ENCODE data around the gene HOXD12.

HOXD12 gene

DNA sequence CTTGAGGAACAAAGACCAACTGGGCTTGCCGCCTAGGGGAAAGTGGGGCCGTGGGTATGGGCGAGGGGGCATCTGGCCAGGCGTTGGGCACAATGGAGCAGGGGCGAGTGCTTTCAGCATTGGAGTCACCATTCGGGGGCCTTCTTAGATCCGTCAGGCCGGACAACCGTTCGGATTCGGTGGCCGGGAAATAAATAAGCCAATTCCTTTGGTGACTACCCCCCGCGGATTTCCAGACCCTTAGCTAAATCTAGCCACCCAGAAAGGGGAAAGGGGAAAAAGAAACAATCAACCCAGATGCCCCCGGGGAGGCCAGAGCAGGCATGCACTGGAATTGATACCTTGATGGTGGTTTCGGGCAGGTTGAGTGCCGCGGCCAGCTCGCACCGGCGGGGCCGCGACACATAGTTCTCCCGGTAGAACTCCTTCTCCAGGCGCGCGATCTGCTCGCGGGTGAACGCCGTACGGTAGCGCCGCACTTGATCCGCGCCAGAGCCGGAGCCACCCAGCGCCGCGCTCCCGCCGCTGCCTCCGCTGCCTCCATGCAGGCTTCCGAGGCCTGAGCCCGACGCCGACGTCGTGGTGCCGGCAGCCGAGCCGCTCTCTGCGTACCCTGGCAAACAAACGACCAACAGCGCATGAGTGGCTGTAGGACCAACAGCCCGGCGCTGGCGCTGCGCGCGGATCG lies 17.6 kb upstream of the HOXD12 start:
- no peak for DNase-seq

- no peak for DNase-seq
Measured at GRCh38 chr2:176082525-176082823, 17.1 kb upstream of the HOXD12 start.

- DNase-seq, result no peak
Measured at GRCh38 chr2:176082824-176083751, 16.5 kb upstream of the HOXD12 start.

DNA sequence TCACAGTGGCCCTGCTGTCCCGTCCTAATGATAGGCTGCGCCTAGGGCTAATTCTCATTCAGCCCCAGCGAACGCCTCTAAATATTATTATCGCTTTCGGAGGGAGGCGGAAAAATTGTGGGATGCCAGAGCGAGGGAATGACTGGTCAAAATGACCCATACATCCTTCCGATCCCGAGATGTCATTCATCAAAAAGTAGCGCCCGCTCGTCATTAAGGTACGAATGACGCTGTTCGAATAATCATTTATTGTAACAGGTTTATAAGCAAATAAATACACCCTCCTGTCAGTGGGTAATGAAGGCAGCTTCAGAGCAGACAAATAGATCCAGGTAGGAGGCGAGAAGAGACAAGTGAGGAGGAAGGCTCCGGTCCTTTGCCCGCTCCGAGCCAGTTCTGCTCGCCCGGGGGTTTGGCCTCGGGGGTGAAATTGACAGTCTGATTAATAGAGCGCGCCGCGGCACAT lies 15.8 kb upstream of the HOXD12 start, which contains the start of gene EVX2:
TSS of gene EVX2 (minus strand) at position 167 of the 466 bp plus-strand sequence. CDS start 186 bp downstream, outside the sequence.
- DNase-seq, result no peak

DNA sequence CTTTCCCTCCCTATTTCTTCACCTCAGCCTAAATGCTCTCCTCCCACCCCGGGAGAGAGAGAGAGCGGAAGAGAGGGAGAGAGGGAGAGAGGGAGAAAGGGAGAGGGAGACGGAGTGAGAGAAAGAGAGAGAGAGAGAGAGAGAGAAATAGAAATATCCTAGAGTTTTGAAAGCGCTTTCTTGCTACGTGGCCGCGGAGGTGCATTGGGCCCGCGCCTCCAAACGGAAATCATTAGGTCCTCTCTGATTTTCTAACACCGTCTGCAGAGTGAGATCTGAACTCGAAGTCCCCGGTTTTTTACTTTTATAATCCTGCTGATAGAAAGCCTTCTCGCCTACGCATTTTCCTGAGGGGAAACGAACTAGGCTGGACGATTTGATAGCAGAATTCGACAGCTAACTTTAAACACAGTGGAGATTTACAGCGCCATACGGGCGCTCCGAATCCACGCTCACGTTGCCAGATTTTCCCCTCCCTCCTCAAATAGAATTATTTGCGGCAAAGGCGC lies 14.9 kb upstream of the HOXD12 start:
- DNase-seq, result no peak

DNA sequence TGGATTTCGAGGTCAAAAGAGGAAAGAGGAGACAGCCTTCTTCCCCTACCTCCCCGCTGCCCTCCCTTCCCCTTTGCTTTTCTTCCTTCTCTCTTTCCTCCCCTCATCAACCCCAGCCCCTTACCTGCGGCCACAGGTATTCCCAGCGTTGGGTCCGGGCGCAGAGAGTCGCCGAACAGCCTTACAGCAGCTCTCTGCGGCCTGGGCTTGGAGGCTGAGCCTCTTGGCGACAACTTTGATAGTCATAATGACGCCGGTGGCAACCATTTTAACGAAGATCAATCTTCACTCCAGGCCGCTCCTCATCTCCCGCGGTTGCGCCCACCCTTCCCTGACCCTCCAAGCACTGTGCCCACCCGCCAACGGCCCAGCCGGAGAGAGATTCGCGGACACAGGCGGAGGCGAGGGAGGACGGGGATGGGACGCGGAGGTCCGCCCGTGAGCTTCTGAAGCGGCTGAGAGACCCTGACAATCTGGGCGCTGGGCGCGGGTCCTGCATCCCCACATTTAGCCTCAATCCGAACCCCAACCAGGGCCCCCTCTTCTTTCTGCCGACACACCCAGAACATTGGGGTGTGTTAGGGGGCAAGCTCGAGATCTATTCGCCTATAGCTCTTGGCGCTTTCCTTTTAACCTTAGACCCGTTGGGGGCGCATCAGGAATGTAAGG lies 14.3 kb upstream of the HOXD12 start:
- DNase-seq, result no peak

DNA sequence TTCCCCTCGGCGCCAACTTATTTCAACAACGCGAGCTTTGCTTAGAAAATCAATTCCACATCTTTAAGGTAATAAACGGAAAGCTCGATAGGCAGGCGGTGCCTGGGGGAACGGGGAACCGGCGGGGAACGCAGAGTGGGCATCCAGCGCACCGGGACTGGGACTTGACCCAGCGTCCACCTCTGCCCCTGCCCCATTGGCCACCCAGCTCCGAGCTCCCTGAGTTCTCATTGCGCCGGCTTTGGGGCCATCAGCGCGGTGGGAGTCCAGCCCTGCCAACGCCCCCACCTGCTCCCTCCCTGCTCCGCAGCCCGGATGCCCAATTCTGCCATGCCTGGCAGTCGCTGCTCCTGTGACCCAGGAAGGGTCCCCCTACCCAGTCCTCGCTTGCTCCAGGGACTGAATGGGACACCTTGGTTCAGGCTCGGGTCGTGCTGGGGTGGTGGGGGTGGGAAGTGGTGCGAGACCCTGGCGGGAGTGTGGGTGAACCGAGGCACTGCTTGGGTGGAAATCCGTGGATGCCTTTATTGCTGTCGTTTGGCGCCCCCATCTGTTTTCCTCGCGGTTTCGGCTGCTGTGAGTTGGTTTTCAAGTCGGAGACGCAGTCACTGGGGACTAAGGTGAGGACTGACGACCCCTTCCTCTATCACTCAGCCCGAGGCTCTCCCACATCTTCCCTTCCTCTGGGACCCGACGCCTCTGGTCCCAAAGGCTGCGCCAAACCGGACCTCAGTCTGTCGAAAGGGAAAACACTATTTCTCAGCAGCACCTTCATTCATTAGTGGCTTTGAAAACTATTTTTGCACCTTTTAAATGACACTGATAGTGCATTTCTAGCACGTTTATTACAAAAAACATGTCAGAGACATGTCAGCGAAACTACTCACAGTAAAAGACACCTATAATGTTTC lies 13.5 kb upstream of the HOXD12 start:
- DNase-seq, result no peak

- no peak for DNase-seq
Measured at GRCh38 chr2:176087330-176088047, 12.1 kb upstream of the HOXD12 start.

DNA sequence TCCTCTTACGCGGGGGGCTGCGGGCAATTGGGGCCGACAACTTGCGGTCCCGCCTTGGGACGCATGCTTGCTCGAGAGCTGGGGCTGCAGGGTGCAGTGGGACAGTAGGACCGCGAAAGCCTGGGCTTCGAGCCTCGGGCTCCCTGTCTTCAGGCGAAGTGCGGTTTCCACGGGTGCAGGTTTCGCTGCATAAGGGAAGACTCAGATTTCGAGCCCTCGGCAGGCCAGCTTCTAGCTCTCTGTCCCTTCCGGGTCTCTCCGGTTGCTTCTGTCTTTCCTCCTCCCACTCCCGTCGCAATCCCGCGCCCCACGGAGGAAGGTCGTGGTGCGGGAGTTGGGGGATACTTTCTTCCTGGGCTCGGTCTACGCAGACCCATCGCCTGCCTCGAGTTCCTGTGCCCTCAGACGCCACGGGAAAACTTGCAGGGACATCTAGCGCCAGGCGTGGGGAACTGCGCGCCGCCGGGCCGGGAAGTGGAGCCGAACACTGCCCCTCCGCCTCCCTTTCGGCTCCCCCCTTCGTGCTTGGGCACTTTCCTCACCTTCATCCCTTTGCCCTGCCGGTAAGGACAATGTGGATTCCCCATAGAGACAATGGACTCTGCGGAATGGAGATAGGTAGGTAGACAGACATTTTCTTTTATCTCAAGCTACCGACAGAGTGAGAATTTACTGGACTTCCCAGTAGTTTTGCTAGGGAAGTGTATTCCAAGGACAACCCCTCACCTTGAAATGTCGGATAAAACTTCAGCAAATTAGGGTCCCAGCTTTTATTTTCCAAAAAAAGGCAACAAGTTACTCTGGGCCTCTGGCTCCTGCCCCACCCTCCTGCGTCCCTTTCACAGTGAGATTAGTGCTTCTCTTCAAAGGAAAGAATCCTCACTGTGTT lies 11.3 kb upstream of the HOXD12 start:
- peak; percentile 29 for DNase-seq

GRCh38 chr2:176088937-176089842 lies 10.4 kb upstream of the HOXD12 start:
- no peak for DNase-seq

- no peak for DNase-seq
Measured at GRCh38 chr2:176089843-176090395, 9.7 kb upstream of the HOXD12 start.

DNA sequence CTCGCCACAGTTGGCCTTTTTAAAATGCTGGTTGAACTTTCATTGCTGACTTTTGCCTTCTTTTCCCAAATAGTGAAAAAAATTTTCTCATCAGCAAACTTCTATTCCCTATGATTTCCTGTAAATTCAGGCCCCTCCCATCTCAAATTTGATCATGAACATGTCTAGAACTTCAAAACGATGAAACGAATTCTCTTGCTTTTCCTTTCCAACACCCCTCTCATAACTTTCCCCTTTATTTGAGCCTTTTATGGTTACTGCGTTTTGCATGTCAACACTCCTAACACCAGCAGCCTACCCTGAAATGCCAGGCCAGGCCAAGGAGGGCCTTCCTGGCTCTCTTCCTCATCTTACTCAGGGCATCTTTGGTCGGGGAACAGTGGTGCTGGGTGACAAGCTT lies 8.7 kb upstream of the HOXD12 start:
- no peak for DNase-seq

GRCh38 chr2:176091329-176092258 lies 8.0 kb upstream of the HOXD12 start:
- no peak for DNase-seq

DNA sequence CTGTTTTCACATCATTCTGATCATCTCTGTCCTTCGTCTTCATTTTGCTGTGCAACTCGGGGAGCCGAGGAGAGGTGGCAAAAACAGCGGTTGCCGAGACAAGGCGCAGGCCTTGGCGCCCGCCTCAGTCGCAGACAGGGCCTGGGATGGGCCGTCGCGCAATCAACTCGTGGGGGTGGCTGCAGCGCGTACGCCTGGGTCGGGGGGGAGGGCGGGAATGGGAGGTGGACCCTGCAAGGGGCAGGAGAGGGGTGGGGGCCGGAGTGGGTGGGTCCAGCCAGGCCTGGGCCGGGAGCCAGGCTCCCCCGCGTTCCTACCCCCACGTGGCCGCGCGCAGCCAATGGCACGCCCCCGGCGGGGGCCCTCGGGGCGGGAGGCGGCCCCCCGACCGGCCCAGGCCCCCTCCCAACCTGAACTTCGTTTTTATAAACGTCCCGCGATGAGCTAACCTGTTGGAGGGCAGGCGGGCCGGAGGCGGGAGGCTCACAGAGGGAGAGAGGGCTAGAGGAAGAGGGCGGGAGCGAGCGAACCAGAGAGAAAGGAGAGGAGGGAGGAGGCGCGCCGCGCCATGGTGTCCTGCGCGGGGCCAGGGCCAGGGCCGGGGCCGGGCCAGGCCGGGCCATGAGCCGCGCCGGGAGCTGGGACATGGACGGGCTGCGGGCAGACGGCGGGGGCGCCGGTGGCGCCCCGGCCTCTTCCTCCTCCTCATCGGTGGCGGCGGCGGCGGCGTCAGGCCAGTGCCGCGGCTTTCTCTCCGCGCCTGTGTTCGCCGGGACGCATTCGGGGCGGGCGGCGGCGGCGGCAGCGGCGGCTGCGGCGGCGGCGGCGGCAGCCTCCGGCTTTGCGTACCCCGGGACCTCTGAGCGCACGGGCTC lies 7.1 kb upstream of the HOXD12 start, which contains the start of gene HOXD13:
TSS of gene HOXD13 (plus strand) at position 452 of the 875 bp plus-strand sequence. CDS start at position 622, 170 bp downstream.
- DNase-seq, result no peak

DNA sequence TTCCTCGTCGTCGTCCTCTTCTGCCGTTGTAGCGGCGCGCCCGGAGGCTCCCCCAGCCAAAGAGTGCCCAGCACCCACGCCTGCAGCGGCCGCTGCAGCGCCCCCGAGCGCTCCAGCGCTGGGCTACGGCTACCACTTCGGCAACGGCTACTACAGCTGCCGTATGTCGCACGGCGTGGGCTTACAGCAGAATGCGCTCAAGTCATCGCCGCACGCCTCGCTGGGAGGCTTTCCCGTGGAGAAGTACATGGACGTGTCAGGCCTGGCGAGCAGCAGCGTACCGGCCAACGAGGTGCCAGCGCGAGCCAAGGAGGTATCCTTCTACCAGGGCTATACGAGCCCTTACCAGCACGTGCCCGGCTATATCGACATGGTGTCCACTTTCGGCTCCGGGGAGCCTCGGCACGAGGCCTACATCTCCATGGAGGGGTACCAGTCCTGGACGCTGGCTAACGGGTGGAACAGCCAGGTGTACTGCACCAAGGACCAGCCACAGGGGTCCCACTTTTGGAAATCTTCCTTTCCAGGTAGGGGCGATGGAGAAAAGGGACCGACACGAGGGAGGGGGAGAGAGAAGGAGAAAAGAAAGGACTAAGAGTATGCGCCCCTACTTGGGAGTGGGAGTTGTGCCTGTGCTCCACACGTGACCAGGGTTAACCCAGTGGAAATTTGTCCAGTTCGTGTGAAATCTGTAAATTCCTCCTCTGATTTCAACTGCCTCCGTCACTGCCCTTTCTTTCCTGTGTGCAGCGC lies 6.3 kb upstream of the HOXD12 start:
- DNase-seq, result no peak

GRCh38 chr2:176093898-176094249 lies 5.7 kb upstream of the HOXD12 start:
- no peak for DNase-seq

All from CD4-positive, alpha-beta T cell treated with Interleukin-21 for 1 hour (primary cell).